ENCODE results near the gene PSMA3.

DNA sequence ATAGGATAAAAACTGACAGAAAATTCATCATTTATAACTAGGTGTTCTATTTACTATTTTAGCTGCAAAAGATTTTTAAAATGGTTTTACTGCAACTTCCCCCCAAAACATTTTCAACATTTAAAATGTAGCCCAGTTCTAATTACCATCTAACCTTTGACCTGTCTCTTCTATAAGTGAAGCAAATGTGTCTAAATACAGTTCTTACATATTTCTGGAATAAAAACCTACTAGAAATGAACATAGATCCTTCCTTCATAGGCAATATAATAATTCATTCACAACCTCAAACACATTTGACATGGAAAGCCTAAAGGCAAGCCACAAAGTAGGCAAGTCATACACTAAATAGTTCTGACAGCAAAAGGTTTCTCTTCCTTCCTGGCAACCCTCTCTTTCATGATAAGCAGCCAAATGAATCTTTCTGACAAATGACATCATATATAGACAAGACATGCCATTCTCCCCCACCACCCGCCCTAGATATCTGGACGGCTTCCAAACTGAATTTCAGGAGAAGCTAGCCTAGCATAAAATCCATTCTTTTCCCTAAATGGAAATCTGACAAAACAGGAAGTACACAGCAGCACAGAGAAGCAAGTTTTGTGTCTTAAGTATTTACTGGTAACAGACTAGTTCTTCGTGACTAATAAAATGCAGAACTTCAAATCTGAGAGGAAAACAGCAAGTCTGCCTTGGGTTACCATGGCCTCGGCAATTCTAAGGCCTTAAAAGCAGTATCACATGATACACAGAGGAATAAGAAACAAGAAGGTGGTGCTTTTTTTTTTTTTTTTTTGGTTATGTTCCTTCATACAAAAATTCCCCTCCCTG, 36.5 kb downstream of the PSMA3 start:
- TF ChIP-seq, protein P1, sequence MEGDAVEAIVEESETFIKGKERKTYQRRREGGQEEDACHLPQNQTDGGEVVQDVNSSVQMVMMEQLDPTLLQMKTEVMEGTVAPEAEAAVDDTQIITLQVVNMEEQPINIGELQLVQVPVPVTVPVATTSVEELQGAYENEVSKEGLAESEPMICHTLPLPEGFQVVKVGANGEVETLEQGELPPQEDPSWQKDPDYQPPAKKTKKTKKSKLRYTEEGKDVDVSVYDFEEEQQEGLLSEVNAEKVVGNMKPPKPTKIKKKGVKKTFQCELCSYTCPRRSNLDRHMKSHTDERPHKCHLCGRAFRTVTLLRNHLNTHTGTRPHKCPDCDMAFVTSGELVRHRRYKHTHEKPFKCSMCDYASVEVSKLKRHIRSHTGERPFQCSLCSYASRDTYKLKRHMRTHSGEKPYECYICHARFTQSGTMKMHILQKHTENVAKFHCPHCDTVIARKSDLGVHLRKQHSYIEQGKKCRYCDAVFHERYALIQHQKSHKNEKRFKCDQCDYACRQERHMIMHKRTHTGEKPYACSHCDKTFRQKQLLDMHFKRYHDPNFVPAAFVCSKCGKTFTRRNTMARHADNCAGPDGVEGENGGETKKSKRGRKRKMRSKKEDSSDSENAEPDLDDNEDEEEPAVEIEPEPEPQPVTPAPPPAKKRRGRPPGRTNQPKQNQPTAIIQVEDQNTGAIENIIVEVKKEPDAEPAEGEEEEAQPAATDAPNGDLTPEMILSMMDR (IDR thresholded peaks at IDR 0.05) = no peak
- TF ChIP-seq POLR2A (IDR thresholded peaks at IDR 0.05) = no peak
